Panc1 (cell line): Measurements from ENCODE around the gene NCBP2.

Experiments
- CTCF ChIP-seq: fragments of 450-650 bp; IDR thresholded peaks from 2 replicates; pipeline ENCODE4 v1.5.1; 2017; ENCODE audit warnings: mild to moderate bottlenecking
- POLR2AphosphoS5 ChIP-seq: IDR thresholded peaks from 2 replicates; pipeline ENCODE4 v1.6.1; 2012; ENCODE audit warnings: mild to moderate bottlenecking, low read depth, low read length, moderate library complexity
- TF ChIP-seq, protein P1 (sequence below), 2 experiments: IDR thresholded peaks; 2 replicates each; pipeline ENCODE4 v1.6.1; 2011 to 2012; ENCODE audit warnings: low read depth in 2 of 2, control low read depth in 1 of 2, low read length in 1 of 2, mild to moderate bottlenecking in 1 of 2, moderate library complexity in 1 of 2; ENCODE audit not compliant: insufficient read depth in 1 of 2

DNA sequence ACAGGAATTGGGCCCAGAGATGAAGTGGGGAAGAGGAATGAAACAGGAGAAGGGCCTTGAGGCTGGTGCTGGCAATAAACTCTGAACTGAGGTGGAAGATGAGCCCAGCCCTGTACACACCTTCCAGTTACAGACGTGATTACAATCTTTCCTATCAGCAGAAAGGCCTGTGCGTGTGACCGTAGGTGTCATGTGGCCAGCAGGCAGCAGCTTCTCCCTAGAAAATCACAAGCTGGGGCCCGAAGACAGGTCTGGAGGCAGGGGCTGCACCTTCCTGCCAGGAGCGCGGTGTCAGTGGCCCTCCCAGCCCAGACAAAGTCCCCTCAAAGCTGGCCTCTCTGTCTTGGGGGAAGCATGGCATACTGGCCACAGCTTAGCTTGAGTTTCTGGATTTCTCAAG is 43.0 kb upstream of the NCBP2 start:
- TF ChIP-seq CTCF (no peak), POLR2AphosphoS5 (no peak)
- TF ChIP-seq, protein P1, sequence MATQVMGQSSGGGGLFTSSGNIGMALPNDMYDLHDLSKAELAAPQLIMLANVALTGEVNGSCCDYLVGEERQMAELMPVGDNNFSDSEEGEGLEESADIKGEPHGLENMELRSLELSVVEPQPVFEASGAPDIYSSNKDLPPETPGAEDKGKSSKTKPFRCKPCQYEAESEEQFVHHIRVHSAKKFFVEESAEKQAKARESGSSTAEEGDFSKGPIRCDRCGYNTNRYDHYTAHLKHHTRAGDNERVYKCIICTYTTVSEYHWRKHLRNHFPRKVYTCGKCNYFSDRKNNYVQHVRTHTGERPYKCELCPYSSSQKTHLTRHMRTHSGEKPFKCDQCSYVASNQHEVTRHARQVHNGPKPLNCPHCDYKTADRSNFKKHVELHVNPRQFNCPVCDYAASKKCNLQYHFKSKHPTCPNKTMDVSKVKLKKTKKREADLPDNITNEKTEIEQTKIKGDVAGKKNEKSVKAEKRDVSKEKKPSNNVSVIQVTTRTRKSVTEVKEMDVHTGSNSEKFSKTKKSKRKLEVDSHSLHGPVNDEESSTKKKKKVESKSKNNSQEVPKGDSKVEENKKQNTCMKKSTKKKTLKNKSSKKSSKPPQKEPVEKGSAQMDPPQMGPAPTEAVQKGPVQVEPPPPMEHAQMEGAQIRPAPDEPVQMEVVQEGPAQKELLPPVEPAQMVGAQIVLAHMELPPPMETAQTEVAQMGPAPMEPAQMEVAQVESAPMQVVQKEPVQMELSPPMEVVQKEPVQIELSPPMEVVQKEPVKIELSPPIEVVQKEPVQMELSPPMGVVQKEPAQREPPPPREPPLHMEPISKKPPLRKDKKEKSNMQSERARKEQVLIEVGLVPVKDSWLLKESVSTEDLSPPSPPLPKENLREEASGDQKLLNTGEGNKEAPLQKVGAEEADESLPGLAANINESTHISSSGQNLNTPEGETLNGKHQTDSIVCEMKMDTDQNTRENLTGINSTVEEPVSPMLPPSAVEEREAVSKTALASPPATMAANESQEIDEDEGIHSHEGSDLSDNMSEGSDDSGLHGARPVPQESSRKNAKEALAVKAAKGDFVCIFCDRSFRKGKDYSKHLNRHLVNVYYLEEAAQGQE (IDR thresholded peaks at IDR 0.05; ENCODE audit: insufficient read depth in 1 of 2, low read depth in 2 of 2, low read length in 1 of 2): no peak
